HT1080 (cell line): ENCODE data around the gene ANKRD11. TPM values are rescaled to one million over a fixed set of nuclear protein-coding genes. Genes with fewer than 3 reads are reported as not detected.
"Not testable (repeated sequence)": the region's sequence is repeated elsewhere in the genome, so short reads cannot be mapped to it uniquely, and the experiment has no call there.

Experiments
- DNase-seq: peaks from one replicate; pipeline ENCODE4 v3.0.0-alpha.2; 2015; ENCODE audit warnings: low read depth
- total RNA-seq: library from RNA; depleted of rRNA; stranded (reverse); fragments of >200 nt; shearing (Covaris generic); gene quantifications from 2 replicates; pipeline ENCODE4 v1.2.3, GENCODE V29; 2014

ANKRD11 gene
- total RNA-seq, 1 experiment from 2014 or later = 79.1 TPM

DNA sequence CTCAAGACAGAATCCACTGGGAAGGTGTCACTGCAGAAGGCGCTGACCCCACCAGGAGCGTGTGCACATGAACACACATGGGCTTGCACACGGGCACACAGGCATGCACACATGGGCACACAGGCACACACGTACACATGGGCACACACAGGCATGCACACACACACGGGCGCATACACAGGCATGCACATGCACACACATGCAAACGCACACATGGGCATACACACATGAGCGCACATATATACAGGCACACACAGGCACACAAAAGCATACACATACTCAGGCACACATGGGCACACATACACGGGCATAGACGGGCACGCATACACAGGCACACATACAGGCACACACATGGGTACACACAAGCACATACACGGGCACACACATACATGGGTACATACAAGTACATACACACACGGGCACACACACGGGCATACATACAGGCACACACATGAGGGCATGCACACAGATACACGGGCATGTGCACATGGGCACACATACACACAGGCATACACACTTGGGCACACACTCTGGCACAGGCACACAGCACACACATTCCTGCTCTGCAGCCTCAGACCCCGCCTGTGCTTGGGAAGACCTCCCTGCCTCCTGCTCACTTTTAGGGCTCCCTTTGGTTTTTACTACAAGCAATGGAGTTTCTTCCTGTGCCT, 186.0 kb downstream of the ANKRD11 start:
- DNase-seq = no peak

DNA sequence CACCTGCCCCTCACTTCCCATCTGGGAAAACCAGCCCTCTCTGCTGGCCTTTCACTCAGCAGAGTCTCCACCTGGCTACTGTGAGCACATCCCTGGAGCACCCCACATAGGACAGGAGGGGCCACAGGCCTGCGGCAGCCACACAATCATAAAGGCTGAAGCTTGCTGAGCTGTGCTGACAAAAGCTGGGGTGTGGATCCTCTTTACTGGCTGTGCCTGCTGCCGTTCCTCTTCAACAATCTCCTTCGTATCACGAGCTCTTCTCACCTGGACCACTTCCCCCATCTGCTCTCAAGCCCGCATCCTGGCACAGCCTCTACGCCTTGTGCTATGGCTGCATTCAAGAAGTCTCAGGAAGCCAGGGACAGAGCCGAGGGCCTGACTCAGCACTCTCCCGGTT, 186.7 kb downstream of the ANKRD11 start:
- DNase-seq = no peak

DNA sequence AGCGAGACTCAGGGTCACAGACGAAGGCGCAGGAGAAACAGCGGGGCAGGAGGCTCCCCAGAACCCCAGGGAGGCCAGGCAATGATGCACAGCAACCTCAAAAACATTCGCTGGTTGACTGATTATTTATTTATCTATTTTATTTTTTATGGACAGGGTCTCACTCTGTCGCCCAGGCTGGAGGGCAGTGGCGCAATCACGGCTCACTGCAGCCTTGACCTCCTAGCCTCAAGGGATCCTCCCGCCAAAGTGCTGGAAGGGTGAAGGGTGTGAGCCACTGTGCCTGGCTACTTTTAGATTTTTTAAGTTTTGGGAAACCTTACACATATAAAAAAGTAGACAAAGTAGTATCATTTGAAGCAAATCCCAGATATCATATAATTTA, 189.4 kb downstream of the ANKRD11 start:
- DNase-seq = no peak

DNA sequence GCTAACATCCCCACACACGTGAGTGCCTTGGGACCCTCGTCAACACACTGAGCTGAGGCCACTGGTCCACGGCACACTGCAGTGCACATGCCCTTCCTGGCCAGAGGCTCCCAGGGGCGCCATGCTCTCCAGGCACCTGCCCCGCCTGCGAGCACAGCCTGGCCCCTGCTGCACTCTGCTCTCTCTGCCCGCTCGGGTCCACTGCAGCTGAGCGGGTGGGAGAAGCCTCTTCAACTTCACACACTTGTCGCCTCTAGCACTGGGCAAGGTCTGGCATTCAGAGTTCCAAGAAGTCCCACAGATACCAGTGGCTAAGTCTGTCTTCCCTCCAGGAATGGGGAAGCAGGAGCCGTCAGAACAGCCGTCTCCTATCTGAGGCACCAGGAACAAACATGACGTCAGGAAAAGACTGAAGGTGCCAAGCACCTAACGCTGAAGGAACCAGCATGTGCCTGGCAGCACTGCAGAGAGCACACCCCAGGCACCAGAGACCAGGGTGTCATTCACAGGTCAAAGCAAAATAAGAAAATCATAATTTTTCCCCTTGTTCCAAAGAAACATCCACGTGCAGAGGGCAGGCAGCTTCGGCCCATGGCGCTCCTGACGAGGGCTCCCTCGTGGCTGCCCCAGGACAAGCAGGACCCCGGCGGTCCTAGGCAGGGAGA, 189.9 kb downstream of the ANKRD11 start:
- DNase-seq = no peak

DNA sequence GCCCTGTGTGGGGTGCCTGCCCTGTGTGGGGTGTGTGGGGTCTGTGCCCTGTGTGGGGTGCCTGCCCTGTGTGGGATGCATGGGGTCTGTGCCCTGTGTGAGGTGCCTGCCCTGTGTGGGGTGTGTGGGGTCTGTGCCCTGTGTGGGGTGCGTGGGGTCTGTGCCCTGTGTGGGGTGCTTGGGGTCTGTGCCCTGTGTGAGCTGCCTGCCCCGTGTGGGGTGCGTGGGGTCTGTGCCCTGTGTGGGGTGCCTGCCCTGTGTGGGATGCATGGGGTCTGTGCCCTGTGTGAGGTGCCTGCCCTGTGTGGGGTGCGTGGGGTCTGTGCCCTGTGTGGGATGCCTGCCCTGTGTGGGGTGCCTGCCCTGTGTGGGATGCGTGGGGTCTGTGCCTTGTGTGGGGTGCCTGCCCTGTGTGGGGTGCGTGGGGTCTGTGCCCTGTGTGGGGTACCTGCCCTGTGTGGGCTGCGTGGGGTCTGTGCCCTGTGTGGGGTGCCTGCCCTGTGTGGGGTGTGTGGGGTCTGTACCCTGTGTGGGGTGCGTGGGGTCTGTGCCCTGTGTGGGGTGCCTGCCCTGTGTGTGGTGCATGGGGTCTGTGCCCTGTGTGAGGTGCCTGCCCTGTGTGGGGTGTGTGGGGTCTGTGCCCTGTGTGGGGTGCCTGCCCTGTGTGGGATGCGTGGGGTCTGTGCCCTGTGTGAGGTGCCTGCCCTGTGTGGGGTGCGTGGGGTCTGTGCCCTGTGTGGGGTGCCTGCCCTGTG, 190.8 kb downstream of the ANKRD11 start:
- not testable (repeated sequence) for DNase-seq

DNA sequence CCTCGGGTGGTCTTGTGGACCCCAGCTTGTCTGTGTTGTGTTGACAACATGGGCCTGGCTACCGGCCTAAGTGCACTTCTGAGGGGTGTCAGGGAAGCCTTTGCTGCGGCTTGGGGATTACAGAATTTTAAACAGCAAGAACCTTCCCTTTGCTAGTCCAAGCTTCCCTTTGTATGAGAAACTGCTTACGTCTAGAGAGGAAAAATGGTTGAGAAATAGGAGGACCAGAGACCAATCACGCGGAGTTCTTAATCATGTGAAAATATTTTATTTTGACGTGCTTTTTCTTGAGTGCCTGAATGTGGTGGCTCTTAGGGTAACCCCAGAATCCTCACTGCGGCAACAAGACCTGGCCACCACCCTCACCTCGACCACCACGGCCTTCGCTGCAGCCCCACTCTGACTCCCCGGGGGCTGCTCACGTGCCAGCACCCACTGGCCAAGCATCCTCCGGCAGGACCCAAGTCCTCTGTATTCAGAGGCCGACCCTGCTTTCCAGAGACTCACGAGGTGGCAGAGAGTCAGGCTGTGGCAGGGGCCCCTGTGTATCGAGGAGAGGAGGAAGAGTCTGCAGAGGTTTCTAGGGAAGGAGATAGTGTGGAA, 191.6 kb downstream of the ANKRD11 start:
- no peak for DNase-seq

DNA sequence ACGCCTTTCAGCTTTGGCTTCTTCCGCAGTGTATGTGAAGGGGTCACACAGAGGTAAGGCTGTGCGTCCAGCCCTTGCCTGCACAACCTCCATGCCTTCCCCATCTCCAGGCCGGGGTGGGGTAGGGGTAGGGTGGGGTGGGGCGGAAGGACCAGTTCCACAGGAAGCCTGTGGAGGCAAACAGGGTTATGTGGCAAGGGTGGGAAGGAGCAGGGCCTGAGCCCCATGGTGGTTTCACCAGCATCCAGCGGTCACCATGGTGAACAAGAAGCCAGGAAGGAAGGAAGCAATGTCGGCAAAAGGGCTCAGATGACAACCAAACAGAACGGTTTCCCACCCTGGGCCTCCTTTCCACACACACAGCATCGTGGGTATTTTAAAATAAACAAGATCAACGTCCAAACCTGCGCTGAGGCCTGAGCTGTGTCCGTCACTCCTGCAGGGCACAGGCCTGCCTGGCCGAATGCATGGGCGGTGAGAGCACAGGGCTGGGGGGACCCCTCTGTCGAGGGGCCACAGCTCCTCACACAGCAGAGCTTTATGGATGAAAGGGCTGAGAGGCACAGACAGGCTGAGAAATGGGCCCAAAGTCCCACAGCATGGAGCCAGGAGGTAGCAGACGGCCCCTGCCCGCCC, 192.3 kb downstream of the ANKRD11 start:
- no peak for DNase-seq

DNA sequence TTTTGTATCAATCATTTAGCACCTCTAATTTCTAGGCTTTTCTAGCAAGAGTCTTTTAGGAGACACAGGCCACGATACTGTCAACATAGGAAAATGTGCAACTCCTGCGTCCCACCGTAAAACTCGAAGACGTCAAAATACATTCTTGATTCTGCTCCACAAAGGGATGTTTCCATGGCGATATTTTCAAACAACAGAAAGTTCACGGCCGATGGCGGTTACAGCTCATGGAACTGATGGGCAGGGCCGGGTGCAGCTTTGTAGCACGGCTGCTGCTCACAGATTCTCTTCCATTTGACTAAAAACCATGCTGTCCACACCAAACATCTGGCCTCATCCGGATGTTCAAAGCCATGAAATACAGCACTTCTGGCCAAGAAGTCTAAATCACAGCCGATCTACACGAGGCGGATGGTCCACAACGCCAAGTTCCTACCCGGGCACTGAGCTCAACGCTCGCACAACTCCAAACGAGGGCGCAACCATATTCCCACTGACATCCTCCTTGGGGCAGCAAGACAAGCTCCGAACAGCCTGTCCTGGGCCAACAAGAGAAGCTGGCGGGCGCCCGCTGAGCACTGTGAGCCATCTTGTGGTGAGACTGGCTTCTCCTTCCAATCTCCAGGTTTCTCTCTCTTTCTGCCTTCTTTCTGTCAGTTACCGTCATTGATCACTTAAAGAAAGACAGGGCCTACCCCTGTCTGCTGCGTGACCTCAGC, 193.0 kb downstream of the ANKRD11 start:
- DNase-seq = no peak

DNA sequence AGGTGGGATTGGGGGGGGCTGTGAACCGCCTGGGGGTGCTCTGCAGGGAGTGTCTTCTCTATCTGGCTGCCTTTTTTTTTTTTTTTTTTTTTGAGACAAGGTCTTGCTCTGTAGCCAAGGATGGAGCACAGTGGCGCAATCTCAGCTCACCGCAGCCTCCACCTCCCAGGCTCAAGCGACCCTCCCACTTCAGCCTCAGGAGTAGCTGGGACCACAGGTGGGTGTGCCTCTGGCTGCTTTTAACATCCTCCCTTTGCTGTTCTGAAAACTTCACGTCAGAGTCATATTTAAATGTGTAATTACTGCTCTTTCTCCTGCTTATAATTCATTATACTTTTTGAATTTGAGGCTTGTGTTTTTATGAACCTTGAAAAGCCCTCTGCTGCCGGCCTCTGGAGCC, 194.4 kb downstream of the ANKRD11 start:
- no peak for DNase-seq

DNA sequence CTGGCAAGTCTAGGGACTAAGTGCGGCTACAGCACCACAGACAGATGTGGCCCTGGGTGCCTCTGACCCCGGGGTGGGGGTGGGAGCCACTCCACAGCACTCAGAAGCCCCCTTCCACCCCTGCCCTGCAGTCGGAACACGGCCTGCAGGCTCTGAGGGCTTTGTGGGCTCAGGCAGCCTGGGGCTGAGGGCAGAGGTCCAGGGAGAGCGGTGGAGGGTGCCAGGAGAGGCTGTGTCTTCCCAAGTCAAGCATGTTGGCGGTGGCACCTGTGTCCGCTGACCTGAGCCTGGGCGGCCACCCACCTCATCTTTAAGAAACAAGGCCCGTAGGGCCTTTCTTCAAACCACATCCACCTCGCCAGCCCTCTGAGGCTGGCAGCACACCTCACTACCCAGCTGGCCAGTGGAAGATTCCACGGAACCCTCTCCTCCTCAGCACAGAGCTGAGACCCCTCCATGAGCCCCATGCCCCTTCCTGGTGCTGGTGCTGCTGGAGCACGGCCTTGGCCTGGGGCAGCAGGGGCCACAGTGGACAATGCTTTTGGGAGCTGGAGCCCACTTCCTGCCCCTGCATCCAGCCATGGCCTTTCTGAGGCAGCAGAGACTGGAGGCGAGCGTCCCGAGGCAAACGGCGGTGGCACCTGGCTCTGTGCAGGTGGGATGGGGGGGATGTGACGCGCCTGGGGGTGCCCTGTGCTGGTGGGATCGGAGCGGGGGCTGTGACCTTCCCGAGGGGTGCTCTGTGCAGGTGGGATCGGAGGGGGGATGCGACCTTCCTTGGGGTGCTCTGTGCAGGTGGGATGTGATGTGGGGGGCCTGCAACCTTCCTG, 195.1 kb downstream of the ANKRD11 start:
- no peak for DNase-seq

DNA sequence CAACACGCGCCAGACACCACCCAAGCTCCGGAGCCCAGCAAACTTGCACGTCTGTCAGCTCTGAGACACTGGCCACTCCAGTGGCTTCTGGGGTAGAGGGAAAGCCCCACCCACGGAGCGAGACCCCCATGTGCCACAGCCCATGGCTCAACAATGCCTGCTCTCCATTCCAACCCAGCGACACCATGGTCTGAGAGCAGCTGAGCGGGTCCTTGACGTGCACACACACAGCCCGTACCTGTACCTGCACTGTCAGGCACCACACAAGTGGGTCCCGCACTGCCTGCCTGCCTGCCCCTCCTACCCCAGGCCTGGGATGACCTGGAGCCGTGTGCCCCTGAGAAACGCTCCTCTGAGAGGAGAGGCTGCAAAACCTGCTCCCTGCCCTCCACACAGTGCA, 195.9 kb downstream of the ANKRD11 start:
- no peak for DNase-seq

DNA sequence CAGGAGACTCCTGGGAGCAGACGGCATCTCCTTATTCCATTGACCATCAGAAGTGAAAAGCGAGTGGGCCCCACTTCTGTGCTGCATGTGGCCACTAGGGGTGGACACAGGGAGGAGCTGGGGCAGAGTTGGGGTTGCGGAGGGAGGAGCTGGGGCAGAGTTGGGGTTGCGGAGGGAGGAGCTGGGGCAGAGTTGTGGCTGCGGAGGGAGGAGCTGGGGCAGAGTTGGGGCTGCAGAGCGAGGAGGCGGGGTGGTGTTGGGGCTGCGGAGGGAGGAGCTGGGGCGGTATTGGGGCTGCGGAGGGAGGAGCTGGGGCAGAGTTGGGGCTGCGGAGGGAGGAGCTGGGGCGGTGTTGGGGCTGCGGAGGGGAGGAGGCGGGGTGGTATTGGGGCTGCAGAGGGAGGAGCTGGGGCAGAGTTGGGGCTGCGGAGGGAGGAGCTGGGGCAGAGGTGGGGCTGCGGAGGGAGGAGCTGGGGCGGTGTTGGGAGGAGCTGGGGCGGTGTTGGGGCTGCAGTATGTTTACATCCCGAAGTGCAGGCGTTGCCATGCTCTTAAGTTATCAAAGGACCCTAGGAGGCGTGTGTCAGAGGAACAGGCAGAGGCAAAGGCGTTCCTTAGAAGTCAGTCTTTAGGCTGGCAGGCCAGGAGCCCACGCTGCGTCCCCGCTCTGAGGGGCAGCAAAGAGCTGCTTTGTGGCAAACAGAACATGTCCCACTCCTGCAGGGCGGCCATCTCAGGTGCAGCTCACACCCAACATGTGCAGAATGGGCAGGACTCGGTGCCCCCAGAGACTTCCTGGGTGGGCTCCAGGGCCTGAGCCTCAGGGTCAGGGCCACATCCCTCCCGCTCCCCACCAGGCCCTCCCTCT, 196.9 kb downstream of the ANKRD11 start:
- DNase-seq = no peak

DNA sequence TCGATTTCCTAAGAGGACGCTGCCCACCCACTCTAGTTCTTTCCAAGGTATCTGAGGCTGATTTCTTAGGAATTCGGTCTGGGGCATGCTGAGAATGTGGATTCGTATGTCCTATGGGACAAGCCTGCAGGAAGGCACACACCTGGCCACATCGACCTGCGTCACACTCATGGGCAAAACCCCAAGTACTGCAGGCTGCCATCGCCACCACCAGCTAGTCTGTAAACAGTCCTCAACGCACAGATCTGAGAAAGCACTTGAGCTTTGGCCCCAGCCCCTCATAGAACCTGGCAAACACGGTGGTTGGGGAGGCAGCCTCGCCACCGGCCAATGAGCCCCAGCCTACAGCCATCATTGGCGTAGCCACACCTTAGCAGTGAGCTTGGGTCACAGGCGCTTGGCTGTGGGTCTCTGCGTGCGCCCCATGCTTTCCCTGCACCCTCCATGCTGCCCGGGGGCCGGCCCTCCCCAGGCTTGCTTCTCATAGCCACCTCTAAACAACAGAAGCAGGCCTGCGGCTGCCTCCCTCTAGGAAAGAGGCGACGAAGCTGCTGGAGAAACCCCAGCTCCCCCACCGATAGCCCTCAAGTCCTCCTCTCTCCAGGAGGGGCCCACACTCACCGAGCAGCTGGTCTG, 197.8 kb downstream of the ANKRD11 start:
- no peak for DNase-seq

DNA sequence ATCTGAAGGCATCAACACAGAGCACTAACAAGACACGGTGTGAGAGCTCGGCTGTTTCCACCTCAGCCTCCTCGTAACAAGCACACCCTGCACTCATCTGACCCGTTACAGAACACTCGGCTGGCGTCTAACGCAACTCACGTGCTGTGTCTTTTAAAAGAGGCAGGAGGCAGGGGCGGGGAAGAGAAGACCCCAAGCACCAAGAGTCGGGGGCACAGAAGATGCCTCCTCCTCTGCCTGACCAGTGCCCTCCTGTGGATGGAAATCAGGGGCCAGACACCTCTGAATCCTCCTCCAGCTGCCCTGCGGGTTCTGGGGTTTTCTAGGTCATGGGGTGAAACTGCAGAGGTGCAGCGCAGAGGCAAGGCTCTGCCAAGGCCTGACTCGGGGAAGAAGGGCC, 198.6 kb downstream of the ANKRD11 start:
- DNase-seq = no peak

DNA sequence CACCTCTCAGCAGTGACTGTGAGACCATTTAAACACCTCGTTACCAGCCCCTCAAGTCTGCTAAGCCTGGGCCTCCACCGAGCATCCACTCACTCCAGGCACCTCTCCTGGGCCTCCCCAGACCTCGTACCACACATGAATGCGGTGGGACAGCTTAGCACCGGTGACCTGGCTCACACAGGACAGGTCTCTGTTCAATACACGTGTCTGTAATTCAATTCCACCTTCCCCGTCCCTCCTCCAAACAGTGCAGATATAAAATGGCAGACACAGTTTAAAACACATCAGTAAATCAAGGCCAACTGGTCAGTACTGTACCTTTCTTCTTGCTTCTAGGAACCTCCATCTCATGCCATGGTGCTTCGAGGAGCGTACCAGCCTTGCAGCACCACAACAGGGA, 199.0 kb downstream of the ANKRD11 start:
- no peak for DNase-seq

DNA sequence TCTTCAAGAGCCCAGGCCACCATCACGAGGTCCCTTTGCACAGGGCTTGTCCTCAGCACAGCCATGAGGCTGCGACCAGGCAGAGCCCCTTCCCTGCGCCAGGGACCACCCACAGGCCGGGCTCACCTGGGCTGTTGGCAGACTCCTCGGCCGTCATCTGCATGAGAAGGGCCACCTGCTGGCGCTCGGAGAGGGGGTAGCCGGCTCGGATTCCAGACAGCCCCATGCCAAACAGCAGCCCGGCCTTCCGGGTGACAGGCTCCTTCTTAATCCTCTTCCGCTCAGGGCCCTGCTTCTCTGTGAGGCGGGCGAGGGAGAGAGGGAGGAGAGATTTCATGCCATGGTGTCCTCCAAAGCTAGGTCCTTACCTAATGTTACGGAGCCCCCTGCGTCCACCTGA, 199.5 kb downstream of the ANKRD11 start:
- no peak for DNase-seq

DNA sequence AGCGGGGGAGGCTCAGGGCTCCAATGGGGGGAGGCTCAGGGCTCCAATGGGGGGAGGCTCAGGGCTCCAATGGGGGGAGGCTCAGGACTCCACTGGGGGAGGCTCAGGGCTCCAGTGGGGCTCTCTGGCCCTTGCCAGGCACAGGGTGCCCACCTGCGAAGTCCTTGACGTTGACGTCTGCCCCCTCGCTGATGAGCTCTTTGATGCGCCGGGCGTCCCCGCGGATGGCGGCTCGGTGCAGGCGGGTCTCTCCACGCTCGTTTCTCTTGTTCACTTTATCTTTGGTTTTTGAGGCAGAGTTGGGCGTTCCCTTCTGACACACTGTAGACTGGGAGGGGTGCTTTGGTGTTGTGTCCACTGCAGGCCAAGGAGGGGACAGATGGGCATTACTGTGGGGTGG, 199.9 kb downstream of the ANKRD11 start:
- no peak for DNase-seq
